GM23248 (cell line): ENCODE results near the gene PLK5. TPM values are rescaled to one million over a fixed set of nuclear protein-coding genes. Genes with fewer than 3 reads are reported as not detected.

Source experiments
- DNase-seq: peaks from one replicate; pipeline ENCODE4 v3.0.0-alpha.2; 2015
- H2AFZ ChIP-seq: fragments of 200-600 bp; sonication (generic); 2 replicates; pipeline ENCODE4 v1.6.1; 2016; ENCODE audit warnings: antibody characterized with exemption
- H3F3A ChIP-seq: fragments of 200-600 bp; sonication (generic); 2 replicates; pipeline ENCODE4 v1.6.1; 2016; ENCODE audit warnings: mild to moderate bottlenecking, antibody characterized with exemption, mixed run types; ENCODE audit not compliant: insufficient read depth
- H3K27ac ChIP-seq: fragments of 200-600 bp; sonication (generic); 2 replicates; pipeline ENCODE4 v1.5.1; 2016; ENCODE audit warnings: mild to moderate bottlenecking
- H3K27me3 ChIP-seq: fragments of 200-600 bp; sonication (generic); replicated peaks from 2 replicates; pipeline ENCODE4 v1.6.1; 2016; ENCODE audit warnings: mild to moderate bottlenecking; ENCODE audit not compliant: insufficient read depth
- H3K36me3 ChIP-seq: fragments of 200-600 bp; sonication (generic); 2 replicates; pipeline ENCODE4 v1.6.1; 2016; ENCODE audit warnings: low read depth, mild to moderate bottlenecking
- H3K4me1 ChIP-seq: fragments of 200-600 bp; sonication (generic); 2 replicates; pipeline ENCODE4 v1.6.1; 2016; ENCODE audit warnings: mild to moderate bottlenecking; ENCODE audit not compliant: insufficient read depth
- H3K4me2 ChIP-seq: fragments of 200-600 bp; sonication (generic); one replicate; pipeline ENCODE4 v1.6.1; 2016; ENCODE audit warnings: mild to moderate bottlenecking; ENCODE audit not compliant: unreplicated experiment
- H3K4me3 ChIP-seq: fragments of 200-600 bp; sonication (generic); 2 replicates; pipeline ENCODE4 v1.5.1; 2016; ENCODE audit warnings: mild to moderate bottlenecking
- H3K79me2 ChIP-seq: fragments of 200-600 bp; sonication (generic); 2 replicates; pipeline ENCODE4 v1.6.1; 2016; ENCODE audit warnings: mild to moderate bottlenecking; ENCODE audit not compliant: insufficient read depth
- H3K9ac ChIP-seq: fragments of 200-600 bp; sonication (generic); 2 replicates; pipeline ENCODE4 v1.6.1; 2016; ENCODE audit warnings: mild to moderate bottlenecking
- H3K9me2 ChIP-seq: fragments of 200-600 bp; sonication (generic); 2 replicates; pipeline ENCODE4 v1.6.1; 2016; ENCODE audit warnings: mixed run types, mild to moderate bottlenecking, moderate library complexity; ENCODE audit not compliant: insufficient read depth
- H3K9me3 ChIP-seq: fragments of 200-600 bp; sonication (generic); one replicate; pipeline ENCODE4 v1.6.1; 2017; ENCODE audit warnings: low read depth
- H4K20me1 ChIP-seq: fragments of 200-600 bp; sonication (generic); 2 replicates; pipeline ENCODE4 v1.6.0; 2016; ENCODE audit not compliant: insufficient read depth
- EZH2 ChIP-seq: fragments of 200-600 bp; sonication (generic); IDR thresholded peaks from 2 replicates; pipeline ENCODE4 v1.6.1; 2018; ENCODE audit warnings: antibody characterized with exemption, mild to moderate bottlenecking; ENCODE audit not compliant: insufficient read depth, poor library complexity, severe bottlenecking
- EZH2phosphoT487 ChIP-seq: fragments of 200-600 bp; sonication (generic); IDR thresholded peaks from 2 replicates; pipeline ENCODE4 v1.6.1; 2018; ENCODE audit warnings: antibody characterized with exemption, moderate library complexity, mild to moderate bottlenecking, low read depth; ENCODE audit not compliant: insufficient read depth
- WGBS, 2 experiments: methylation state at CpG; one replicate each; pipeline ENCODE4 v1.1.6; 2015 to 2017; ENCODE audit warnings: low lambda C conversion rate in 2 of 2, low coverage in 1 of 2; ENCODE audit errors: missing lambda C conversion rate in 2 of 2; 5-methylcytosine and 5-hydroxymethylcytosine counted together
- in situ Hi-C: fragments of 300-500 bp; cut with MboI; formaldehyde crosslinking; loops from 2 replicates; pipeline ENCODE4 v1.15.0; 2020
- polyA plus RNA-seq: library from polyadenylated mRNA; unstranded; fragments of >200 nt; fragmentation: Nextera tagmentation; extraction: Ambion mirVana; gene quantifications from 2 replicates; pipeline ENCODE4 v1.2.1, GENCODE V29; 2016
- total RNA-seq: library from RNA; depleted of rRNA; stranded (reverse); fragments of >200 nt; shearing (Covaris generic); gene quantifications from 2 replicates; pipeline ENCODE4 v1.2.3, GENCODE V29; 2014

Gene PLK5
- total and polyA plus RNA-seq, 2 experiments from 2014 or later: not detected

GRCh38 chr19:1520203-1520780, 3.6 kb upstream of the PLK5 start:
- in situ Hi-C loops: no loop called here
- no peaks in the 10 kb centered on the region for H3K9me2 ChIP-seq
- H3K79me2 ChIP-seq: no peaks in the 10 kb centered on the region
- H3K4me3 ChIP-seq: no peak overlapping the region
- no peak overlapping the region for H3K9ac ChIP-seq
- H3K4me1 ChIP-seq: no peaks in the 10 kb centered on the region
- no peaks in the 10 kb centered on the region for H3F3A ChIP-seq
- DNase-seq: no peak
- no peak overlapping the region for H3K27ac ChIP-seq
- no peak for TF ChIP-seq EZH2
- no peak for TF ChIP-seq EZH2phosphoT487
- H3K9me3 ChIP-seq: no peaks in the 10 kb centered on the region
- H3K4me2 ChIP-seq: no peak overlapping the region
- H3K27me3 ChIP-seq: peaks cover 16% of the 10 kb centered on the region; the same call in 1 of the 2 replicates
- H3K36me3 ChIP-seq: no peaks in the 10 kb centered on the region
- WGBS, 2 experiments: 68 to 71% methylated on average over 15 to 17 of the region's 17 CpGs
- H4K20me1 ChIP-seq: no peaks in the 10 kb centered on the region
- no peak overlapping the region for H2AFZ ChIP-seq

DNA sequence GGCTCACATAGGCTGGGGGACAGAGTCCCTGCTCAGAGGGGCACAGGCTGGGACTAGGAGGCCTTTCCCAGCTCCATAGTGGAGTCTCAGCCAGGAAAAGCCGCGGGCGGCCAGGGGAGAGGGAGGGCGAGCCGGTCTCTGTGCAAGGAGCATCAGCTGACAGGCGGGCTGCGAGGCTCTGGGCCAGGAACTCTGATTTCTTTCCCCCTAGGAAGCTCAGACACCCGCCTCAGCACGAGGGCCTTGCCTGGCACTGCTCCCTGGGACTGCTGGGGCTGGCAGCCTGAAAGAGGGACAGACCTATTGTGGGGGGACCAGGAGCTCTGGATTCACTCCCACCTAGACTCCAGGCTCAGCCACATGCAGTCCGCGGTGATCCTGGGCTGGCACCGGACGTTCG, 2.2 kb upstream of the PLK5 start:
- peaks cover 16% of the 10 kb centered on the region; the same call in 1 of the 2 replicates for H3K27me3 ChIP-seq
- H3K9ac ChIP-seq: no peak overlapping the region

GRCh38 chr19:1522061-1522460, 1.8 kb upstream of the PLK5 start:
- Histone ChIP-seq H3K36me3 (no peaks in the 10 kb centered on the region), H3K4me2 (no peak overlapping the region), H3K9me3 (no peaks in the 10 kb centered on the region), H2AFZ (no peak overlapping the region), H3K9ac (no peak overlapping the region), H3K79me2 (no peaks in the 10 kb centered on the region), H3K27ac (no peak overlapping the region), H3K9me2 (no peaks in the 10 kb centered on the region), H4K20me1 (no peaks in the 10 kb centered on the region), H3K27me3 (peaks cover 16% of the 10 kb centered on the region; the same call in 1 of the 2 replicates), H3K4me3 (no peak overlapping the region), H3K4me1 (no peaks in the 10 kb centered on the region), H3F3A (no peaks in the 10 kb centered on the region)
- no peak for TF ChIP-seq EZH2phosphoT487
- TF ChIP-seq EZH2: no peak
- 63 to 72% methylated on average over 10 of the region's 10 CpGs for WGBS, 2 experiments
- DNase-seq: no peak
- in situ Hi-C loops: no loop called here

More for the DNA sequence above, 2.2 kb upstream of the PLK5 start:
- no peaks in the 10 kb centered on the region for H3K79me2 ChIP-seq
- H3K27ac ChIP-seq: no peak overlapping the region
- no peak overlapping the region for H3K4me3 ChIP-seq
- WGBS, 2 experiments: 36 to 42% methylated on average over 8 to 12 of the region's 14 CpGs
- no peak overlapping the region for H2AFZ ChIP-seq
- H3K4me1 ChIP-seq: no peaks in the 10 kb centered on the region
- H3K9me3 ChIP-seq: no peaks in the 10 kb centered on the region
- DNase-seq: no peak
- no peak overlapping the region for H3K4me2 ChIP-seq
- no peaks in the 10 kb centered on the region for H4K20me1 ChIP-seq
- TF ChIP-seq EZH2 (no peak), EZH2phosphoT487 (no peak)
- H3K36me3 ChIP-seq: no peaks in the 10 kb centered on the region
- no peaks in the 10 kb centered on the region for H3F3A ChIP-seq
- in situ Hi-C loops: no loop called here
- no peaks in the 10 kb centered on the region for H3K9me2 ChIP-seq

GRCh38 chr19:1522838-1523237, 1.0 kb upstream of the PLK5 start:
- Histone ChIP-seq H3K36me3 (no peaks in the 10 kb centered on the region), H3K79me2 (no peaks in the 10 kb centered on the region), H3K4me3 (no peak overlapping the region), H3K4me1 (no peaks in the 10 kb centered on the region), H3K9me3 (no peaks in the 10 kb centered on the region), H3K9me2 (no peaks in the 10 kb centered on the region), H3K27ac (no peak overlapping the region), H4K20me1 (no peaks in the 10 kb centered on the region), H3K4me2 (no peak overlapping the region), H3K9ac (no peak overlapping the region), H3K27me3 (peaks cover 16% of the 10 kb centered on the region; the same call in 1 of the 2 replicates), H3F3A (no peaks in the 10 kb centered on the region), H2AFZ (no peak overlapping the region)
- in situ Hi-C loops: no loop called here
- no peak for DNase-seq
- TF ChIP-seq EZH2 (no peak), EZH2phosphoT487 (no peak)
- WGBS, 2 experiments: 54 to 58% methylated on average over 16 to 18 of the region's 18 CpGs
